Breast epithelium (tissue), 3 donors: ENCODE measurements around the gene MINDY4.

Source experiments
- CTCF ChIP-seq, 3 donors: fragments of 450-650 bp; IDR thresholded peaks; one replicate each; pipeline ENCODE4 v1.5.1; 2016 to 2017; ENCODE audit warnings: antibody characterized with exemption in 3 of 3, mild to moderate bottlenecking in 3 of 3, moderate library complexity in 3 of 3
- POLR2A ChIP-seq: fragments of 450-650 bp; IDR thresholded peaks from one replicate; pipeline ENCODE4 v1.6.1; 2016; ENCODE audit warnings: antibody characterized with exemption, mild to moderate bottlenecking, moderate library complexity
- POLR2AphosphoS5 ChIP-seq, 3 donors: sonication (generic); formaldehyde crosslinking; IDR thresholded peaks; one replicate each; pipeline ENCODE4 v1.6.1; 2017; ENCODE audit warnings: antibody characterized with exemption in 3 of 3

GRCh38 chr7:30890226-30890625 lies 119.0 kb downstream of the MINDY4 start:
- TF ChIP-seq CTCF (IDR thresholded peaks at IDR 0.05) = no peak
- no peak for TF ChIP-seq POLR2A
- TF ChIP-seq POLR2AphosphoS5 (IDR thresholded peaks at IDR 0.05) = no peak
